Smooth muscle cell (in vitro differentiated cells): ENCODE measurements around the gene DCDC2C. TPM values are rescaled to one million over a fixed set of nuclear protein-coding genes. Genes with fewer than 3 reads are reported as not detected.

Experiments
- DNase-seq: peaks from one replicate; lab custom pipeline; 2025; ENCODE audit not compliant: unreplicated experiment; lab: John Stamatoyannopoulos, UW
- H2AFZ ChIP-seq: fragments of 200-600 bp; sonication (generic); 2 replicates; pipeline ENCODE4 v1.6.0; 2016; ENCODE audit warnings: antibody characterized with exemption, low read depth, mild to moderate bottlenecking
- H3F3A ChIP-seq: fragments of 200-600 bp; sonication (generic); 2 replicates; pipeline ENCODE4 v1.6.0; 2017; ENCODE audit warnings: antibody characterized with exemption, low read depth
- H3K27ac ChIP-seq: fragments of 200-600 bp; sonication (generic); 2 replicates; pipeline ENCODE4 v1.5.1; 2016; ENCODE audit warnings: low read depth, mild to moderate bottlenecking
- H3K27me3 ChIP-seq: fragments of 200-600 bp; sonication (generic); 2 replicates; pipeline ENCODE4 v1.6.1; 2016; ENCODE audit warnings: low read depth, mild to moderate bottlenecking
- H3K36me3 ChIP-seq: fragments of 200-600 bp; sonication (generic); 2 replicates; pipeline ENCODE4 v1.5.1; 2016; ENCODE audit warnings: low read depth
- H3K4me1 ChIP-seq: fragments of 200-600 bp; sonication (generic); 2 replicates; pipeline ENCODE4 v1.5.1; 2016; ENCODE audit warnings: low read depth
- H3K4me2 ChIP-seq: fragments of 200-600 bp; sonication (generic); 2 replicates; pipeline ENCODE4 v1.6.0; 2016; ENCODE audit warnings: mild to moderate bottlenecking
- H3K4me3 ChIP-seq: fragments of 200-600 bp; sonication (generic); 2 replicates; pipeline ENCODE4 v1.5.1; 2016; ENCODE audit warnings: mild to moderate bottlenecking
- H3K79me2 ChIP-seq: fragments of 200-600 bp; sonication (generic); 2 replicates; pipeline ENCODE4 v1.6.0; 2016; ENCODE audit warnings: low read depth, mild to moderate bottlenecking
- H3K9ac ChIP-seq: fragments of 200-600 bp; sonication (generic); 2 replicates; pipeline ENCODE4 v1.6.0; 2016; ENCODE audit warnings: low read depth
- H3K9me3 ChIP-seq: fragments of 200-600 bp; sonication (generic); replicated peaks from 2 replicates; pipeline ENCODE4 v1.5.1; 2016; ENCODE audit warnings: low read depth
- H4K20me1 ChIP-seq: fragments of 200-600 bp; sonication (generic); 2 replicates; pipeline ENCODE4 v1.6.0; 2016; ENCODE audit warnings: low read depth
- WGBS: methylation state at CpG from one replicate; pipeline ENCODE4 v1.1.7; 2016; ENCODE audit warnings: low lambda C conversion rate; 5-methylcytosine and 5-hydroxymethylcytosine counted together
- polyA plus RNA-seq: library from polyadenylated mRNA; unstranded; fragments of >200 nt; fragmentation: Nextera tagmentation; extraction: Ambion mirVana; gene quantifications from 2 replicates; pipeline ENCODE4 v1.2.1, GENCODE V29; 2016
- total RNA-seq: library from RNA; depleted of rRNA; stranded (reverse); fragments of >200 nt; gene quantifications from 2 replicates; pipeline ENCODE4 v1.2.3, GENCODE V29; 2014
- TF ChIP-seq, protein P1 (sequence below): fragments of 200-600 bp; sonication (generic); IDR thresholded peaks from 2 replicates; pipeline ENCODE4 v1.5.1; 2017; ENCODE audit warnings: borderline replicate concordance, mild to moderate bottlenecking, antibody characterized with exemption; ENCODE audit not compliant: insufficient read depth, poor library complexity, severe bottlenecking

The DCDC2C gene
- total and polyA plus RNA-seq, 2 experiments from 2014 or later, result not detected

DNA sequence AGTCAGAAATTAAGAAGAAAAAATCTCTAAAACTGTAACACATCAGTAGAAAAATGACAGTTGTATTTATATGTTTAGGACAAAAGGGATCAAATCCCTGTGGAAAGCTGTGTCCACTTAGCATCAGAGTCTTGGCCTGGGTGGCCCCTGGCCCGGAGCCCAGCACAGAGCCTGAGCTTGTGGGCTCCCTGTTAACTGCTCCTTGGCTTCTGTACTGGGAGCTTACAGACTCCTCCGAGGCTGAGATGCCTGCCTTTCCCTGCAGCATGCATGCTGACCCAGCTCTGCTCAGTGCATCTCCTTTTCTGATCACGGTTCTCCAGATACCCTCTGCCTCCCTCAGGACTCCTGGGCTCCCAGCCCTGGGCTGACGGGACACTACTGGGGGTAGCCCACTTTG, 98.1 kb downstream of the DCDC2C start:
- WGBS, result 88% methylated on average over 4 of the region's 4 CpGs
- no peaks in the 10 kb centered on the region for H4K20me1 ChIP-seq
- H3K36me3 ChIP-seq, result no peaks in the 10 kb centered on the region
- no peak overlapping the region for H2AFZ ChIP-seq
- H3K27me3 ChIP-seq, result no peaks in the 10 kb centered on the region
- H3K9ac ChIP-seq, result no peak overlapping the region
- no peak overlapping the region for H3K4me2 ChIP-seq
- no peak overlapping the region for H3K4me3 ChIP-seq
- H3K4me1 ChIP-seq, result no peaks in the 10 kb centered on the region
- H3K27ac ChIP-seq, result no peak overlapping the region
- TF ChIP-seq, protein P1, sequence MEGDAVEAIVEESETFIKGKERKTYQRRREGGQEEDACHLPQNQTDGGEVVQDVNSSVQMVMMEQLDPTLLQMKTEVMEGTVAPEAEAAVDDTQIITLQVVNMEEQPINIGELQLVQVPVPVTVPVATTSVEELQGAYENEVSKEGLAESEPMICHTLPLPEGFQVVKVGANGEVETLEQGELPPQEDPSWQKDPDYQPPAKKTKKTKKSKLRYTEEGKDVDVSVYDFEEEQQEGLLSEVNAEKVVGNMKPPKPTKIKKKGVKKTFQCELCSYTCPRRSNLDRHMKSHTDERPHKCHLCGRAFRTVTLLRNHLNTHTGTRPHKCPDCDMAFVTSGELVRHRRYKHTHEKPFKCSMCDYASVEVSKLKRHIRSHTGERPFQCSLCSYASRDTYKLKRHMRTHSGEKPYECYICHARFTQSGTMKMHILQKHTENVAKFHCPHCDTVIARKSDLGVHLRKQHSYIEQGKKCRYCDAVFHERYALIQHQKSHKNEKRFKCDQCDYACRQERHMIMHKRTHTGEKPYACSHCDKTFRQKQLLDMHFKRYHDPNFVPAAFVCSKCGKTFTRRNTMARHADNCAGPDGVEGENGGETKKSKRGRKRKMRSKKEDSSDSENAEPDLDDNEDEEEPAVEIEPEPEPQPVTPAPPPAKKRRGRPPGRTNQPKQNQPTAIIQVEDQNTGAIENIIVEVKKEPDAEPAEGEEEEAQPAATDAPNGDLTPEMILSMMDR, result no peak
- H3F3A ChIP-seq, result no peaks in the 10 kb centered on the region
- no peaks in the 10 kb centered on the region for H3K9me3 ChIP-seq
- no peaks in the 10 kb centered on the region for H3K79me2 ChIP-seq
- no peak for DNase-seq

DNA sequence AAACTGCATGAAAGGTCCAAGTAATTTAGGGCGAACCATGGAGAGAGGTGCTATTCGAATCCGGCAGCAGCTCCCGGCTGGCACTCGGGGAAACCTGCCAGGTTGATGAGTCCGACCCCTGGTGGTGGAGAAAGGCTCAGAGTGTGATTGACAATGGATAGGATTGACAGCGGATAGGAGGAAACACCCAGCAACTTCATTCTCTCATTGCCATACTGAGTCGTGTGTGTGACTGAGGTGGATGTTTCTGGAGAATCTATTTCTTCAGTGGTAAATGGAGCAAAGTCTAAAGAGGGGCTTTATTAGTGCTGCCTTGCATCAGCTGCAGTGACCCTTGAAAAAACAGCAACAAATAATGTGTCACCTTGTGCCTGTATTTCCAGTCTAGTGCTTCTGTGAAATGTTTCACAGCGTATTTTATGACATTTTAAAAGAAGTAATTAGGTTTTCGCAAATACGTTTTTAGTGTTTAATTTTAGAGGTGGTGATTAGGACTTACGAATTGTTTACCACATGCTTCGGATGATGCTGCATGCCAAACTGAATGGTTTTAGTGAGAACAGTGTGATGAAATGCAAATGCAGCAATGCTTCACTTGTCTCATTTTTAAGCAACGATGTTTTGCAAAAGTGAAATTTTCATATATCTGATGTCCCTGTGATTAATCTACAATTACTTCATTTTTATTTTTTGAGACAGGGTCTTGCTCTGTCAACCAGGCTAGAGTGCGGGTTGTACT, 102.0 kb downstream of the DCDC2C start:
- no peaks in the 10 kb centered on the region for H3K27me3 ChIP-seq
- no peaks in the 10 kb centered on the region for H3K9me3 ChIP-seq
- H3F3A ChIP-seq, result no peaks in the 10 kb centered on the region
- no peak overlapping the region for H3K4me2 ChIP-seq
- H3K27ac ChIP-seq, result no peak overlapping the region
- H3K79me2 ChIP-seq, result no peaks in the 10 kb centered on the region
- H4K20me1 ChIP-seq, result no peaks in the 10 kb centered on the region
- no peak overlapping the region for H3K4me3 ChIP-seq
- DNase-seq, result no peak
- H3K9ac ChIP-seq, result no peak overlapping the region
- no peaks in the 10 kb centered on the region for H3K36me3 ChIP-seq
- TF ChIP-seq, protein P1, result peak; percentile 20
- WGBS, result 61% methylated on average over 15 of the region's 15 CpGs
- no peak overlapping the region for H2AFZ ChIP-seq
- no peaks in the 10 kb centered on the region for H3K4me1 ChIP-seq

DNA sequence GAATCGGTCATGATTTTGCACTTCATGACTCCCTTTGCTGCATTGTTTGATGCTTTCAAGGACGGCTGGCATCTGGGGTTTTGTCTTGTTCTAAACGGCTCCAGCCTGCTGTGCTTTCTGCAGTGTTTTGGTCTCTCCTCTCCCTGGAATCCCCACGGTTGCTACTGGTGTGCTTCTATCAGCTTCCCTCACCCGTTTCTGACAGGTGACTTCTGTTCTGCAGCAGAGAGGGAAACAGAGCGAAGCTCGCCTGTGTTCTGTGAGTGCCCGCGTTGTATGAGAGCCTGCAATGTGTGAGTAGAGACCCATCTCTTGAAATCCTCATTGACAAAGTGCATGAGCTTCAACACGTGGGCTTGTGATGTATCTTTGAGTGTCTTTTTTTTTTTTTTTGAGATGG, 102.8 kb downstream of the DCDC2C start:
- Histone ChIP-seq H4K20me1 (no peaks in the 10 kb centered on the region), H3K4me3 (no peak overlapping the region), H3K4me2 (no peak overlapping the region), H3K79me2 (no peaks in the 10 kb centered on the region), H3F3A (no peaks in the 10 kb centered on the region), H3K4me1 (no peaks in the 10 kb centered on the region), H3K9ac (no peak overlapping the region), H3K27ac (no peak overlapping the region), H3K36me3 (no peaks in the 10 kb centered on the region), H2AFZ (no peak overlapping the region), H3K27me3 (no peaks in the 10 kb centered on the region), H3K9me3 (no peaks in the 10 kb centered on the region)
- TF ChIP-seq, protein P1, result no peak
- 89% methylated on average over 10 of the region's 10 CpGs for WGBS
- DNase-seq, result no peak

DNA sequence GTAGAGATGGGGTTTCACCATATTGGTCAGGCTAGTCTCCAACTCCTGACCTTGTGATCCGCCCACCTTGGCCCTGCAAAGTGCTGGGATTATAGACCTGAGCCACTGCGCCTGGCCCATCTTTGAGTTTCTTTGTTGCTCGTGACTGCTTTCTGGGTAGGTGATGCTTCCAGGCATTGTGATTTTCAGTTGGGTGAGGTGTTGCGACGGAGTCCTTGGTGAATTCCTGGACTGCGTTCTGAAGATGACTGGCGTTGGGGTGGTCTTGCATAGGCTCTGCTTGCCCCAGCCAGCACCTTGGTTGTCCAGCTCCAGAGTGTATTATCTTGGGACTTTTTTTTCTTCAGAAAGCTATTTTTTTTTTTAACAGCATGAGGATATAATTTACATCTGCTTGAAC, 103.4 kb downstream of the DCDC2C start:
- Histone ChIP-seq H3K4me3 (no peak overlapping the region), H3K36me3 (no peaks in the 10 kb centered on the region), H3K4me2 (no peak overlapping the region), H3K27me3 (no peaks in the 10 kb centered on the region), H3F3A (no peaks in the 10 kb centered on the region), H3K27ac (no peak overlapping the region), H3K4me1 (no peaks in the 10 kb centered on the region), H3K9me3 (no peaks in the 10 kb centered on the region), H3K79me2 (no peaks in the 10 kb centered on the region), H3K9ac (no peak overlapping the region), H2AFZ (no peak overlapping the region), H4K20me1 (no peaks in the 10 kb centered on the region)
- DNase-seq, result no peak
- TF ChIP-seq, protein P1, result no peak
- WGBS, result 81% methylated on average over 7 of the region's 7 CpGs
